Measurements from ENCODE around the gene ADAMTS1. TPM values are rescaled to one million over a fixed set of nuclear protein-coding genes. Genes with fewer than 3 reads are reported as not detected.
"Not testable (repeated sequence)": the region's sequence is repeated elsewhere in the genome, so short reads cannot be mapped to it uniquely, and the experiment has no call there.

ADAMTS1 gene
- total and polyA plus RNA-seq, 7 experiments from 2014 or later: 0.48 to 7.6 (median 0.71) TPM; not detected in 2

- POLR2A ChIA-PET: no interaction called here
- Histone ChIP-seq H3K4me1 (ENCODE audit: control insufficient read depth in 2 of 2, insufficient read depth in 2 of 2, low read length in 2 of 2) (no peaks in the 10 kb centered on the region), H3K36me3 (ENCODE audit: control insufficient read depth in 2 of 3, insufficient read depth in 3 of 3, low read length in 3 of 3) (no peaks in the 10 kb centered on the region), H3K9me3 (ENCODE audit: control insufficient read depth in 2 of 3, low read length in 3 of 3) (no peaks in the 10 kb centered on the region), H3K27me3 (ENCODE audit: control insufficient read depth in 2 of 2, insufficient read depth in 2 of 2, low read length in 2 of 2) (no peaks in the 10 kb centered on the region), H3K27ac (ENCODE audit: low read depth, low read length) (no peak overlapping the region), H3K4me3 (ENCODE audit: low read length) (no peak overlapping the region)
- Mint-ChIP-seq H3K4me1 (no peaks in the 10 kb centered on the region), H3K4me3 (no peak overlapping the region), H3K27ac (no peak overlapping the region), H3K36me3 (no peaks in the 10 kb centered on the region), H3K9me3 (peaks cover 0 to 4% (median 0%) of the 10 kb centered on the region in 11 donors), H3K27me3 (peaks cover 0 to 27% (median 13%) of the 10 kb centered on the region in 5 donors)
- DNase-seq (no peak), ATAC-seq (no peak)
- CTCF ChIA-PET: interaction anchor here (0.6 kb wide), 1 partner anchor 1411 kb away, joined by 4 read pairs; no protein-coding TSS in a partner anchor
- intact Hi-C loops (cut with micrococcal nuclease): no loop called here
Observed at GRCh38 chr21:26881504-26882228, 36.5 kb upstream of the ADAMTS1 start.

DNA sequence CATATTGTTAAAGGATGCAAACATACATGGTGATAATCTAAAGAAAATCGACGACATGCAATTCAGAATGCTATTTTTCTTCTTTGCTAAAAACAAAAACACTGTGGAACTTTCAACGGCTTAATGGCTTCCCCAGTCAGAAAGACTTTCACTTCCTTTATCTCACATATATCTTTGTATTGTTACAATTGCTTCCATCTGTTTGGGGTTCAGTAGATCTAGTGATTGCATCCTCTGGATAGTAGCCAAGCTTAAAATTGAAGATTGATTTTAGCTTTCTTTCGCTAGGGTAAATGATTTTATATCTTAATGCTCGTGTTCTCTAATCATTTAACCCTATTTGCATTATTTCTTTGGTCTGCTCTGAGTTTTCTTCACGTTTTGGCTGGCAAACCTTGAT lies 31.8 kb upstream of the ADAMTS1 start:
- CTCF ChIA-PET: no interaction called here
- Histone ChIP-seq H3K4me1 (ENCODE audit: control insufficient read depth in 2 of 2, insufficient read depth in 2 of 2, low read length in 2 of 2) (no peaks in the 10 kb centered on the region), H3K27ac (ENCODE audit: low read depth, low read length) (no peak overlapping the region), H3K4me3 (ENCODE audit: low read length) (no peak overlapping the region), H3K27me3 (ENCODE audit: control insufficient read depth in 2 of 2, insufficient read depth in 2 of 2, low read length in 2 of 2) (no peaks in the 10 kb centered on the region), H3K9me3 (ENCODE audit: control insufficient read depth in 2 of 3, low read length in 3 of 3) (no peaks in the 10 kb centered on the region), H3K36me3 (ENCODE audit: control insufficient read depth in 2 of 3, insufficient read depth in 3 of 3, low read length in 3 of 3) (no peaks in the 10 kb centered on the region)
- POLR2A ChIA-PET: no interaction called here
- DNase-seq: no peak
- ATAC-seq: no peak
- intact Hi-C loops (cut with micrococcal nuclease): no loop called here
- no peak overlapping the region for H3K4me3 Mint-ChIP-seq
- peaks cover 0 to 2% (median 0%) of the 10 kb centered on the region in 11 donors for H3K9me3 Mint-ChIP-seq
- H3K36me3 Mint-ChIP-seq: no peaks in the 10 kb centered on the region
- H3K27ac Mint-ChIP-seq: no peak overlapping the region
- H3K4me1 Mint-ChIP-seq: no peaks in the 10 kb centered on the region
- peaks cover 0 to 27% (median 16%) of the 10 kb centered on the region in 5 donors for H3K27me3 Mint-ChIP-seq

DNA sequence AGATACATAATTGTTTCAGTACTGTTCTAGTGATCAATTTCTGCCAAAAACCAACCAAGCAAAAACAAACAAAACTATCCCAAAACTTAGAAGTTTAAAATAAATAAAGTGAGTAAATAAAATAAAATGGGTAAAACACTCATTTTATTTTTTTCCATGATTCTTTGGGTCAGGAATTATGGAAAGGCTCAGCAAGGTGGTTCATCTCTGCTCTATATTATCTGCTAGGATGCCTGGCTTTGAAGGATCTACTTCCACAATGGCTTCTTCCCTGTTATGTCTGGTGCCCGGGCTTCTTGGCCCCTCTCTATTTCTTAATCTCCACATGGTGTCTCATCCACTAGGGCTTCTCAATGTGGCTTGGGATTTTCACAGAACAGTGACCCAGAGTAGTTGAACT lies 29.1 kb upstream of the ADAMTS1 start:
- Mint-ChIP-seq H3K27me3 (peaks cover 0 to 26% (median 7%) of the 10 kb centered on the region in 5 donors), H3K4me1 (no peaks in the 10 kb centered on the region), H3K27ac (no peak overlapping the region), H3K9me3 (peaks cover 0 to 6% (median 0%) of the 10 kb centered on the region in 11 donors), H3K4me3 (no peak overlapping the region), H3K36me3 (no peaks in the 10 kb centered on the region)
- intact Hi-C loops (cut with micrococcal nuclease): no loop called here
- Histone ChIP-seq H3K27me3 (ENCODE audit: control insufficient read depth in 2 of 2, insufficient read depth in 2 of 2, low read length in 2 of 2) (no peaks in the 10 kb centered on the region), H3K9me3 (ENCODE audit: control insufficient read depth in 2 of 3, low read length in 3 of 3) (no peaks in the 10 kb centered on the region), H3K4me3 (ENCODE audit: low read length) (no peak overlapping the region), H3K36me3 (ENCODE audit: control insufficient read depth in 2 of 3, insufficient read depth in 3 of 3, low read length in 3 of 3) (no peaks in the 10 kb centered on the region), H3K27ac (ENCODE audit: low read depth, low read length) (no peak overlapping the region), H3K4me1 (ENCODE audit: control insufficient read depth in 2 of 2, insufficient read depth in 2 of 2, low read length in 2 of 2) (no peaks in the 10 kb centered on the region)
- DNase-seq (no peak), ATAC-seq (no peak)
- POLR2A ChIA-PET: no interaction called here
- CTCF ChIA-PET: no interaction called here

GRCh38 chr21:26865857-26866256 lies 20.6 kb upstream of the ADAMTS1 start:
- Histone ChIP-seq H3K27me3 (ENCODE audit: control insufficient read depth in 2 of 2, insufficient read depth in 2 of 2, low read length in 2 of 2) (no peaks in the 10 kb centered on the region), H3K27ac (ENCODE audit: low read depth, low read length) (no peak overlapping the region), H3K9me3 (ENCODE audit: control insufficient read depth in 2 of 3, low read length in 3 of 3) (no peaks in the 10 kb centered on the region), H3K4me3 (ENCODE audit: low read length) (no peak overlapping the region), H3K36me3 (ENCODE audit: control insufficient read depth in 2 of 3, insufficient read depth in 3 of 3, low read length in 3 of 3) (no peaks in the 10 kb centered on the region), H3K4me1 (ENCODE audit: control insufficient read depth in 2 of 2, insufficient read depth in 2 of 2, low read length in 2 of 2) (no peaks in the 10 kb centered on the region)
- H3K4me1 Mint-ChIP-seq: no peaks in the 10 kb centered on the region
- intact Hi-C loops (cut with micrococcal nuclease): no loop called here
- H3K27ac Mint-ChIP-seq: no peak overlapping the region
- ATAC-seq (no peak), DNase-seq (no peak)
- H3K4me3 Mint-ChIP-seq: no peak overlapping the region
- CTCF ChIA-PET: no interaction called here
- H3K36me3 Mint-ChIP-seq: no peaks in the 10 kb centered on the region
- peaks cover 0 to 6% (median 0%) of the 10 kb centered on the region in 11 donors for H3K9me3 Mint-ChIP-seq
- peaks cover 0 to 17% (median 0%) of the 10 kb centered on the region in 5 donors for H3K27me3 Mint-ChIP-seq
- POLR2A ChIA-PET: no interaction called here

DNA sequence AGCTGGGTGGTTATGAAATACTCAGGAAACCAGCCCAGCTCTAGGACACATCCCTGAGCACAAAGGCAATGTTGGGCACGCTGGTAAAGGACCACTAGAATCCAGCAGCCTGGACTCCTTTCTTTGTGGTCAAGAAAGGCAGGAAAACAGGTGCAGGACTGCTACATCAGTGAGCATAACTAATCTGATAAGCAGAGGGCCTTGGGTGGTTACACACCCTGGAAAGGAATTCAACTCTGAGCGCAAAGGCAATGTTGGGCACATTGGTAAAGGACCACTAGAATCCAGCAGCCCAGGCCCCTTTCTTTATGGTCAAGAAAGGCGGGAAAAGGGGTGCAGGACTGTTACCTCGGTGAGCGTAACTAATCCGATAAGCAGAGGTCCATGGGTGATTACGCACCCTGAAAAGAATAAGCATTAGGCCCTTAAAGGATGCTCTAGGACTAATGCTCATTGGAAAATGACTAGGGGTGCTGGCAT lies 11.7 kb upstream of the ADAMTS1 start:
- DNase-seq; H3K36me3 ChIP-seq (ENCODE audit: control insufficient read depth in 2 of 3, insufficient read depth in 3 of 3, low read length in 3 of 3); H3K4me3 ChIP-seq (ENCODE audit: low read length); H3K36me3 Mint-ChIP-seq; H3K4me1 Mint-ChIP-seq; H3K9me3 ChIP-seq (ENCODE audit: control insufficient read depth in 2 of 3, low read length in 3 of 3); H3K9me3 Mint-ChIP-seq; CTCF ChIA-PET; ATAC-seq; intact Hi-C loops (cut with micrococcal nuclease); H3K4me1 ChIP-seq (ENCODE audit: control insufficient read depth in 2 of 2, insufficient read depth in 2 of 2, low read length in 2 of 2); H3K4me3 Mint-ChIP-seq; POLR2A ChIA-PET; H3K27ac Mint-ChIP-seq; H3K27me3 ChIP-seq (ENCODE audit: control insufficient read depth in 2 of 2, insufficient read depth in 2 of 2, low read length in 2 of 2); H3K27ac ChIP-seq (ENCODE audit: low read depth, low read length): not testable (repeated sequence)
- H3K27me3 Mint-ChIP-seq: peaks cover 0 to 20% (median 0%) of the 10 kb centered on the region in 5 donors

DNA sequence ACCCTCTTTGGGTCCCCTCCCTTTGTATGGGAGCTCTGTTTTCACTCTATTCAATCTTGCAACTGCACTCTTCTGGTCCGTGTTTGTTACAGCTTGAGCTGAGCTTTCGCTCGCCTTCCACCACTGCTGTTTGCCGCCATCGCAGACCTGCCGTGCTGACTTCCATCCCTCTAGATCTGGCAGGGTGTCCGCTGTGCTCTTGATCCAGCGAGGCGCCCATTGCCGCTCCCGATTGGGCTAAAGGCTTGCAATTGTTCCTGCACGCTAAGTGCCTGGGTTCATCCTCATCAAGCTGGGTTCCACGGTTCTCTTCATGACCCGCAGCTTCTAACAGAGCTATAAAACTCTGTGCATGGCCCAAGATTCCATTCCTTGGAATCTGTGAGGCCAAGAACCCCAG lies 9.5 kb upstream of the ADAMTS1 start:
- intact Hi-C loops (cut with micrococcal nuclease): loop anchor here in 1 of 2 donors (5.0 kb wide), 1 partner anchor 108 kb away; no protein-coding TSS in a partner anchor
- H3K4me1 ChIP-seq (ENCODE audit: control insufficient read depth in 2 of 2, insufficient read depth in 2 of 2, low read length in 2 of 2); POLR2A ChIA-PET; H3K27ac Mint-ChIP-seq; H3K27ac ChIP-seq (ENCODE audit: low read depth, low read length); DNase-seq; H3K4me3 Mint-ChIP-seq; H3K9me3 Mint-ChIP-seq; H3K36me3 ChIP-seq (ENCODE audit: control insufficient read depth in 2 of 3, insufficient read depth in 3 of 3, low read length in 3 of 3); H3K27me3 ChIP-seq (ENCODE audit: control insufficient read depth in 2 of 2, insufficient read depth in 2 of 2, low read length in 2 of 2); ATAC-seq; H3K36me3 Mint-ChIP-seq; H3K4me1 Mint-ChIP-seq; CTCF ChIA-PET; H3K4me3 ChIP-seq (ENCODE audit: low read length); H3K9me3 ChIP-seq (ENCODE audit: control insufficient read depth in 2 of 3, low read length in 3 of 3): not testable (repeated sequence)
- H3K27me3 Mint-ChIP-seq: peaks cover 0 to 18% (median 5%) of the 10 kb centered on the region in 5 donors

DNA sequence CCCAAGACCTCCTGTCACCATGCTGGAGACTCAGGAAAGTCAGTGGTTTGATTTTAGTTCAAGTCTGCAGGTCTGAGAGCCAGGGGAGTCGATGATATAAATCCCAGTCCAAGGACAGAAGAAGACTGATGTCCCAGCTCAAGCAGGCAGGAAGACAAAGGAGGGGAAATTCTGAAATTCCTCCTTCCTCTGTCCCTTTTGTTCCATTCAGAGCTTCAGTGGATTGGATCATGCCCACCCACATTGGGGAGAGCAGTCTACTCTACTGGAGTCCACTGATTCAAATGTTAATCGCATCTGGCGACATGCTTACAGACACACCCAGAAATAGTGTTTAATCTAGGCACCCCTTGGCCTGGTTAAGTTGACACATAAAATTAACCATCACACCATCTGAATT lies 7.2 kb upstream of the ADAMTS1 start:
- Histone ChIP-seq H3K4me1 (ENCODE audit: control insufficient read depth in 2 of 2, insufficient read depth in 2 of 2, low read length in 2 of 2) (no peaks in the 10 kb centered on the region), H3K9me3 (ENCODE audit: control insufficient read depth in 2 of 3, low read length in 3 of 3) (no peaks in the 10 kb centered on the region), H3K36me3 (ENCODE audit: control insufficient read depth in 2 of 3, insufficient read depth in 3 of 3, low read length in 3 of 3) (no peaks in the 10 kb centered on the region), H3K27me3 (ENCODE audit: control insufficient read depth in 2 of 2, insufficient read depth in 2 of 2, low read length in 2 of 2) (peaks cover 0 to 8% of the 10 kb centered on the region in 2 donors), H3K4me3 (ENCODE audit: low read length) (no peak overlapping the region), H3K27ac (ENCODE audit: low read depth, low read length) (no peak overlapping the region)
- H3K27me3 Mint-ChIP-seq: peaks cover 16 to 32% (median 23%) of the 10 kb centered on the region in 5 donors
- H3K9me3 Mint-ChIP-seq: no peaks in the 10 kb centered on the region
- DNase-seq: no peak
- ATAC-seq: no peak
- no peaks in the 10 kb centered on the region for H3K36me3 Mint-ChIP-seq
- ChIA-PET POLR2A (no interaction called here), CTCF (interaction anchor here (1.4 kb wide), 1 partner anchor 1893 kb away, joined by 4 read pairs; no protein-coding TSS in a partner anchor)
- no peak overlapping the region for H3K4me3 Mint-ChIP-seq
- no peak overlapping the region for H3K27ac Mint-ChIP-seq
- intact Hi-C loops (cut with micrococcal nuclease): loop anchor here in 1 of 2 donors (5.0 kb wide), 1 partner anchor 110 kb away; no protein-coding TSS in a partner anchor
- H3K4me1 Mint-ChIP-seq: peaks cover 0 to 6% (median 0%) of the 10 kb centered on the region in 7 donors

Data from naive thymus-derived CD4-positive, alpha-beta T cell (primary cell).